GM19468 (cell line): ENCODE measurements around the gene PLCXD3.

Source experiments
- ATAC-seq: cut with Tn5 transposase; IDR thresholded peaks from one replicate; pipeline ENCODE4 v1.9.1; 2021; ENCODE audit warnings: mild to moderate bottlenecking, moderate library complexity, moderate number of reproducible peaks; ENCODE audit not compliant: unreplicated experiment; ENCODE audit errors: extremely low read depth

Gene PLCXD3

GRCh38 chr5:41418220-41419031 lies 92.0 kb downstream of the PLCXD3 start:
- no peak for ATAC-seq

- ATAC-seq: no peak
Observed at GRCh38 chr5:41416336-41416735, 94.1 kb downstream of the PLCXD3 start.

GRCh38 chr5:41415242-41415641 lies 95.2 kb downstream of the PLCXD3 start:
- ATAC-seq: no peak

GRCh38 chr5:41414598-41414997 lies 95.8 kb downstream of the PLCXD3 start:
- no peak for ATAC-seq

GRCh38 chr5:41413074-41413473 lies 97.3 kb downstream of the PLCXD3 start:
- no peak for ATAC-seq

- ATAC-seq: no peak
Observed at GRCh38 chr5:41412496-41412895, 97.9 kb downstream of the PLCXD3 start.

- no peak for ATAC-seq
Observed at GRCh38 chr5:41410737-41411136, 99.7 kb downstream of the PLCXD3 start.

GRCh38 chr5:41410307-41410706 lies 100.1 kb downstream of the PLCXD3 start:
- no peak for ATAC-seq

GRCh38 chr5:41408676-41409443 lies 101.5 kb downstream of the PLCXD3 start:
- ATAC-seq: no peak

GRCh38 chr5:41406936-41407335 lies 103.5 kb downstream of the PLCXD3 start:
- no peak for ATAC-seq

GRCh38 chr5:41406424-41406823 lies 104.0 kb downstream of the PLCXD3 start:
- ATAC-seq: no peak

- no peak for ATAC-seq
Observed at GRCh38 chr5:41404757-41405156, 105.6 kb downstream of the PLCXD3 start.

GRCh38 chr5:41403846-41404245 lies 106.6 kb downstream of the PLCXD3 start:
- ATAC-seq: no peak

GRCh38 chr5:41402845-41403244 lies 107.6 kb downstream of the PLCXD3 start:
- no peak for ATAC-seq

- no peak for ATAC-seq
Observed at GRCh38 chr5:41399839-41400238, 110.6 kb downstream of the PLCXD3 start.

- ATAC-seq: no peak
Observed at GRCh38 chr5:41392016-41392415, 118.4 kb downstream of the PLCXD3 start.

GRCh38 chr5:41374631-41375030 lies 135.8 kb downstream of the PLCXD3 start:
- ATAC-seq: no peak

GRCh38 chr5:41373230-41373629 lies 137.2 kb downstream of the PLCXD3 start:
- no peak for ATAC-seq

- no peak for ATAC-seq
Observed at GRCh38 chr5:41371738-41372137, 138.7 kb downstream of the PLCXD3 start.

- ATAC-seq: no peak
Observed at GRCh38 chr5:41370482-41370881, 139.9 kb downstream of the PLCXD3 start.

- no peak for ATAC-seq
Observed at GRCh38 chr5:41369799-41370198, 140.6 kb downstream of the PLCXD3 start.
